Naive thymus-derived CD4-positive, alpha-beta T cell (primary cell): Measurements from ENCODE around the gene SURF4. TPM values are rescaled to one million over a fixed set of nuclear protein-coding genes. Genes with fewer than 3 reads are reported as not detected.

Experiments
- ATAC-seq: fragments of 150-1000 bp; cut with Tn5 transposase; 2 replicates; pipeline ENCODE4 v1.10.0; 2021; ENCODE audit warnings: mild to moderate bottlenecking, moderate library complexity
- CTCF ChIA-PET: fragments of 350-600 bp; sonication (Branson Sonifier 250); formaldehyde crosslinking; loops from one replicate; lab custom pipeline; 2021; ENCODE audit warnings: antibody characterized with exemption; lab: Charles Lee
- POLR2A ChIA-PET: fragments of 350-600 bp; sonication (Branson Sonifier 250); formaldehyde crosslinking; loops from one replicate; lab custom pipeline; 2021; ENCODE audit warnings: antibody characterized with exemption, inconsistent platforms; lab: Charles Lee
- DNase-seq, 9 donors: peaks; one replicate each; pipeline versions ENCODE4 v3.0.0 to v3.0.0-alpha.2; 2020 to 2022; ENCODE audit warnings: mixed read lengths in 1 of 9
- H3K27ac ChIP-seq: one replicate; pipeline ENCODE4 v1.7.0; 2013; ENCODE audit warnings: mild to moderate bottlenecking, low read depth, low read length, moderate library complexity
- H3K27me3 ChIP-seq, 2 donors: one replicate each; pipeline ENCODE4 v1.7.0; 2013; ENCODE audit warnings: low read length in 2 of 2, mild to moderate bottlenecking in 2 of 2, moderate library complexity in 2 of 2; ENCODE audit not compliant: control insufficient read depth in 2 of 2, insufficient read depth in 2 of 2
- H3K36me3 ChIP-seq, 3 experiments: 1 replicate in 2 of 3; 2 replicates in 1 of 3; pipeline ENCODE4 v1.7.0; 2013; ENCODE audit warnings: low read length in 3 of 3, mild to moderate bottlenecking in 3 of 3, moderate library complexity in 1 of 3; ENCODE audit not compliant: insufficient read depth in 3 of 3, control insufficient read depth in 2 of 3
- H3K4me1 ChIP-seq, 2 donors: one replicate each; pipeline ENCODE4 v1.7.0; 2013; ENCODE audit warnings: low read length in 2 of 2, mild to moderate bottlenecking in 2 of 2, moderate library complexity in 1 of 2; ENCODE audit not compliant: control insufficient read depth in 2 of 2, insufficient read depth in 2 of 2
- H3K4me3 ChIP-seq: 2 replicates; pipeline ENCODE4 v1.7.0; 2013; ENCODE audit warnings: mild to moderate bottlenecking, low read length
- H3K9me3 ChIP-seq, 3 experiments: 1 replicate in 2 of 3; 2 replicates in 1 of 3; pipeline ENCODE4 v1.7.0; 2013; ENCODE audit warnings: low read length in 3 of 3; ENCODE audit not compliant: control insufficient read depth in 2 of 3
- H3K27ac Mint-ChIP-seq, 9 donors: one replicate each; pipeline ENCODE4 v1.8.0; 2020 to 2022; ENCODE audit warnings: mixed read lengths in 9 of 9, mild to moderate bottlenecking in 8 of 9, moderate library complexity in 5 of 9, inconsistent platforms in 2 of 9
- H3K27me3 Mint-ChIP-seq, 5 donors: one replicate each; pipeline ENCODE4 v1.8.0; 2021 to 2022; ENCODE audit warnings: mixed read lengths in 5 of 5, mild to moderate bottlenecking in 1 of 5
- H3K36me3 Mint-ChIP-seq, 5 donors: one replicate each; pipeline ENCODE4 v1.8.0; 2020 to 2022; ENCODE audit warnings: mixed read lengths in 5 of 5, mild to moderate bottlenecking in 3 of 5, inconsistent platforms in 1 of 5
- H3K4me1 Mint-ChIP-seq, 7 donors: one replicate each; pipeline ENCODE4 v1.8.0; 2020 to 2022; ENCODE audit warnings: mixed read lengths in 7 of 7, mild to moderate bottlenecking in 3 of 7, inconsistent platforms in 1 of 7
- H3K4me3 Mint-ChIP-seq, 10 donors: one replicate each; pipeline ENCODE4 v1.8.0; 2020 to 2022; ENCODE audit warnings: mild to moderate bottlenecking in 10 of 10, mixed read lengths in 10 of 10, moderate library complexity in 6 of 10, inconsistent platforms in 2 of 10
- H3K9me3 Mint-ChIP-seq, 11 donors: one replicate each; pipeline ENCODE4 v1.8.0; 2020 to 2022; ENCODE audit warnings: mixed read lengths in 11 of 11, mild to moderate bottlenecking in 4 of 11, inconsistent platforms in 1 of 11, moderate library complexity in 1 of 11
- intact Hi-C, 2 donors: fragments of 100-400 bp; cut with micrococcal nuclease; formaldehyde crosslinking; loops; one replicate each; pipeline ENCODE4 v1.15.1; 2023
- polyA plus RNA-seq, 2 donors: library from polyadenylated mRNA; unstranded; fragments of 300-500 nt; fragmentation: Illumina TruSeq; gene quantifications; one replicate each; pipeline ENCODE4 v1.2.3, GENCODE V29; 2021
- total RNA-seq, 6 experiments: library from RNA in 5 of 6; stranded (reverse) in 5 of 6; gene quantifications; 1 replicate in 5 of 6; 2 replicates in 1 of 6; pipeline ENCODE4 v1.2.3 and lab custom pipeline; 2021 to 2026

Gene SURF4
- total and polyA plus RNA-seq, 7 experiments from 2014 or later: 72.5 to 196 (median 78.9) TPM

- POLR2A ChIA-PET: interaction anchor here (1.0 kb wide), 1 partner anchor 32 kb away, joined by 3 read pairs; the partner anchor contains the start of gene REXO4
- intact Hi-C loops: no loop called here
- DNase-seq: no peak
- no peaks in the 10 kb centered on the region for H3K36me3 Mint-ChIP-seq
- H3K27me3 ChIP-seq: no peaks in the 10 kb centered on the region
- no peaks in the 10 kb centered on the region for H3K4me1 Mint-ChIP-seq
- H3K4me1 ChIP-seq: no peaks in the 10 kb centered on the region
- H3K9me3 Mint-ChIP-seq: no peaks in the 10 kb centered on the region
- no peak overlapping the region for H3K4me3 ChIP-seq
- no peaks in the 10 kb centered on the region for H3K36me3 ChIP-seq
- CTCF ChIA-PET: no interaction called here
- H3K4me3 Mint-ChIP-seq: no peak overlapping the region
- no peak overlapping the region for H3K27ac ChIP-seq
- no peak overlapping the region for H3K27ac Mint-ChIP-seq
- no peaks in the 10 kb centered on the region for H3K9me3 ChIP-seq
- H3K27me3 Mint-ChIP-seq: peaks cover 0 to 6% (median 0%) of the 10 kb centered on the region in 5 donors
- ATAC-seq: no peak
Measured at GRCh38 chr9:133385452-133385851, 9.6 kb upstream of the SURF4 start.

- no peaks in the 10 kb centered on the region for H3K9me3 Mint-ChIP-seq
- H3K27me3 Mint-ChIP-seq: peaks cover 0 to 5% (median 0%) of the 10 kb centered on the region in 5 donors
- Histone ChIP-seq H3K4me1 (no peaks in the 10 kb centered on the region), H3K27me3 (no peaks in the 10 kb centered on the region), H3K27ac (no peak overlapping the region), H3K36me3 (no peaks in the 10 kb centered on the region), H3K9me3 (no peaks in the 10 kb centered on the region), H3K4me3 (no peak overlapping the region)
- intact Hi-C loops: no loop called here
- no peak overlapping the region for H3K4me3 Mint-ChIP-seq
- H3K27ac Mint-ChIP-seq: no peak overlapping the region
- ChIA-PET POLR2A (interaction anchor here (1.0 kb wide), 1 partner anchor 33 kb away, joined by 3 read pairs; the partner anchor contains the start of gene REXO4), CTCF (no interaction called here)
- ATAC-seq (no peak), DNase-seq (no peak)
- H3K4me1 Mint-ChIP-seq: no peaks in the 10 kb centered on the region
- no peaks in the 10 kb centered on the region for H3K36me3 Mint-ChIP-seq
Measured at GRCh38 chr9:133384736-133385321, 9.0 kb upstream of the SURF4 start.

- ATAC-seq: no peak
- H3K4me3 ChIP-seq: no peak overlapping the region
- DNase-seq: no peak
Measured at GRCh38 chr9:133383438-133383837, 7.6 kb upstream of the SURF4 start.

GRCh38 chr9:133382507-133383141, 6.8 kb upstream of the SURF4 start:
- Histone ChIP-seq H3K27ac (no peak overlapping the region), H3K9me3 (no peaks in the 10 kb centered on the region), H3K4me3 (no peak overlapping the region), H3K36me3 (no peaks in the 10 kb centered on the region), H3K27me3 (no peaks in the 10 kb centered on the region), H3K4me1 (no peaks in the 10 kb centered on the region)
- H3K27ac Mint-ChIP-seq: no peak overlapping the region
- H3K27me3 Mint-ChIP-seq: no peaks in the 10 kb centered on the region
- ChIA-PET POLR2A (no interaction called here), CTCF (no interaction called here)
- no peaks in the 10 kb centered on the region for H3K4me1 Mint-ChIP-seq
- no peak overlapping the region for H3K4me3 Mint-ChIP-seq
- intact Hi-C loops: no loop called here
- H3K9me3 Mint-ChIP-seq: no peaks in the 10 kb centered on the region
- no peaks in the 10 kb centered on the region for H3K36me3 Mint-ChIP-seq
- ATAC-seq (no peak), DNase-seq (no peak)

More at GRCh38 chr9:133383438-133383837, 7.6 kb upstream of the SURF4 start:
- Mint-ChIP-seq H3K27ac (no peak overlapping the region), H3K27me3 (no peaks in the 10 kb centered on the region), H3K36me3 (no peaks in the 10 kb centered on the region), H3K4me1 (no peaks in the 10 kb centered on the region), H3K4me3 (no peak overlapping the region), H3K9me3 (no peaks in the 10 kb centered on the region)
- POLR2A ChIA-PET: no interaction called here
- CTCF ChIA-PET: no interaction called here
- Histone ChIP-seq H3K27me3 (no peaks in the 10 kb centered on the region), H3K27ac (no peak overlapping the region), H3K36me3 (no peaks in the 10 kb centered on the region), H3K4me1 (no peaks in the 10 kb centered on the region), H3K9me3 (no peaks in the 10 kb centered on the region)
- intact Hi-C loops: no loop called here

GRCh38 chr9:133380734-133381133, 4.9 kb upstream of the SURF4 start:
- DNase-seq (no peak), ATAC-seq (no peak)
- Mint-ChIP-seq H3K27ac (no peak overlapping the region), H3K4me1 (peaks cover 0 to 7% (median 0%) of the 10 kb centered on the region in 7 donors), H3K36me3 (no peaks in the 10 kb centered on the region), H3K27me3 (peaks cover 0 to 4% (median 0%) of the 10 kb centered on the region in 5 donors), H3K4me3 (no peak overlapping the region), H3K9me3 (no peaks in the 10 kb centered on the region)
- Histone ChIP-seq H3K27ac (no peak overlapping the region), H3K27me3 (no peaks in the 10 kb centered on the region), H3K36me3 (no peaks in the 10 kb centered on the region), H3K4me1 (peaks cover 0 to 5% of the 10 kb centered on the region in 2 donors), H3K9me3 (no peaks in the 10 kb centered on the region), H3K4me3 (no peak overlapping the region)
- CTCF ChIA-PET: interaction anchor here (0.6 kb wide), 1 partner anchor 72 kb away, joined by 3 read pairs; no protein-coding TSS in a partner anchor
- POLR2A ChIA-PET: no interaction called here
- intact Hi-C loops: no loop called here

- no peaks in the 10 kb centered on the region for H3K27me3 ChIP-seq
- H3K4me1 ChIP-seq: peaks cover 5 to 8% of the 10 kb centered on the region in 2 donors
- Mint-ChIP-seq H3K4me1 (peaks cover 6 to 14% (median 8%) of the 10 kb centered on the region in 7 donors), H3K27ac (no peak overlapping the region), H3K36me3 (peaks cover 0 to 7% (median 0%) of the 10 kb centered on the region in 5 donors), H3K4me3 (no peak overlapping the region), H3K27me3 (peaks cover 0 to 4% (median 0%) of the 10 kb centered on the region in 5 donors), H3K9me3 (no peaks in the 10 kb centered on the region)
- intact Hi-C loops: loop anchor here in 1 of 2 donors (5.0 to 10.0 kb wide), 3 partner anchors 195 to 785 kb away; partner anchors contain the start of genes BRD3OS and RNU6ATAC
- no peak for ATAC-seq
- DNase-seq: no peak
- no peaks in the 10 kb centered on the region for H3K9me3 ChIP-seq
- no peaks in the 10 kb centered on the region for H3K36me3 ChIP-seq
- POLR2A ChIA-PET: interaction anchor here (0.6 to 1.0 kb wide), 2 partner anchors 31 to 260 kb away, joined by 3 to 5 read pairs; partner anchors contain the start of genes MED22 and RPL7A
- H3K27ac ChIP-seq: no peak overlapping the region
- CTCF ChIA-PET: no interaction called here
- H3K4me3 ChIP-seq: no peak overlapping the region
Measured at GRCh38 chr9:133379153-133380086, 3.6 kb upstream of the SURF4 start.
